Keratinocyte (primary cell): ENCODE results near the gene DAPK1. TPM values are rescaled to one million over a fixed set of nuclear protein-coding genes. Genes with fewer than 3 reads are reported as not detected.

Experiments
- DNase-seq: peaks from one replicate; pipeline ENCODE4 v3.0.0-alpha.2; 2011; ENCODE audit warnings: low read depth, missing footprints, low spot score
- FAIRE-seq: peaks from 2 replicates; lab custom pipeline; 2011; peaks lifted over from hg19 to GRCh38; lab: Jason Lieb, UNC
- H2AFZ ChIP-seq: 2 replicates; pipeline ENCODE4 v1.6.0; 2012; ENCODE audit warnings: low read length, control low read depth, inconsistent platforms; ENCODE audit not compliant: control insufficient read depth
- H3K27ac ChIP-seq: 2 replicates; pipeline ENCODE4 v1.5.1; 2011; ENCODE audit warnings: low read length; ENCODE audit not compliant: control insufficient read depth, insufficient read depth
- H3K27me3 ChIP-seq: 3 replicates; pipeline ENCODE4 v1.6.0; 2011; ENCODE audit warnings: low read length; ENCODE audit not compliant: control insufficient read depth, insufficient read depth; ENCODE audit errors: extremely low read depth
- H3K36me3 ChIP-seq, 2 experiments: 2 replicates in 1 of 2; 3 replicates in 1 of 2; pipeline ENCODE4 v1.5.1; 2011; ENCODE audit warnings: low read length in 2 of 2, mild to moderate bottlenecking in 1 of 2; ENCODE audit not compliant: control insufficient read depth in 2 of 2, insufficient read depth in 2 of 2; ENCODE audit errors: extremely low read depth in 1 of 2
- H3K4me1 ChIP-seq: 3 replicates; pipeline ENCODE4 v1.5.1; 2011; ENCODE audit warnings: low read length; ENCODE audit not compliant: control insufficient read depth, insufficient read depth; ENCODE audit errors: extremely low read depth
- H3K4me2 ChIP-seq: 3 replicates; pipeline ENCODE4 v1.6.0; 2011; ENCODE audit warnings: low read depth, low read length; ENCODE audit not compliant: control insufficient read depth, insufficient read depth; ENCODE audit errors: extremely low read depth
- H3K4me3 ChIP-seq, 3 experiments: fragments of 200-600 bp in 1 of 3; sonication (generic) in 1 of 3; 2 replicates in 2 of 3; 3 replicates in 1 of 3; pipeline ENCODE4 v1.5.1; 2011 to 2016; ENCODE audit warnings: low read length in 3 of 3, mild to moderate bottlenecking in 3 of 3, control low read depth in 2 of 3, inconsistent platforms in 1 of 3, low read depth in 1 of 3, mixed read lengths in 1 of 3, mixed run types in 1 of 3, moderate library complexity in 1 of 3; ENCODE audit not compliant: control insufficient read depth in 2 of 3, insufficient read depth in 2 of 3; ENCODE audit errors: extremely low read depth in 1 of 3
- H3K79me2 ChIP-seq: 2 replicates; pipeline ENCODE4 v1.6.0; 2012; ENCODE audit warnings: low read length; ENCODE audit not compliant: control insufficient read depth, insufficient read depth
- H3K9ac ChIP-seq: 3 replicates; pipeline ENCODE4 v1.6.0; 2011; ENCODE audit warnings: low read length; ENCODE audit not compliant: control insufficient read depth, insufficient read depth; ENCODE audit errors: extremely low read depth
- H3K9me1 ChIP-seq: 3 replicates; pipeline ENCODE4 v1.6.0; 2011; ENCODE audit warnings: low read length; ENCODE audit not compliant: control insufficient read depth, insufficient read depth; ENCODE audit errors: extremely low read depth
- H3K9me3 ChIP-seq: 2 replicates; pipeline ENCODE4 v1.5.1; 2012; ENCODE audit warnings: low read depth, low read length; ENCODE audit not compliant: control insufficient read depth
- H4K20me1 ChIP-seq: 3 replicates; pipeline ENCODE4 v1.6.0; 2011; ENCODE audit warnings: low read length; ENCODE audit not compliant: control insufficient read depth, insufficient read depth; ENCODE audit errors: extremely low read depth
- CTCF ChIP-seq, 3 experiments: IDR thresholded peaks in 1 of 3; conservative IDR thresholded peaks in 1 of 3; optimal IDR thresholded peaks in 1 of 3; 2 replicates in 2 of 3; 3 replicates in 1 of 3; pipeline versions ENCODE3 to v1.5.1; 2011; ENCODE audit warnings: low read length in 3 of 3, mild to moderate bottlenecking in 3 of 3, moderate library complexity in 2 of 3, control low read depth in 1 of 3, inconsistent platforms in 1 of 3; ENCODE audit not compliant: insufficient read depth in 2 of 3; ENCODE audit errors: extremely low read depth in 1 of 3
- EZH2 ChIP-seq: IDR thresholded peaks from one replicate; pipeline ENCODE4 v1.6.1; 2012; ENCODE audit warnings: inconsistent platforms, mild to moderate bottlenecking, low read length, moderate library complexity
- dilution Hi-C: fragments of 300-500 bp; cut with MboI; formaldehyde crosslinking; loops from one replicate; pipeline ENCODE4 v1.7.0; 2020; ENCODE audit warnings: low sequenced_read_pairs; ENCODE audit not compliant: extremely low pct_ligation_motif_present
- polyA plus RNA-seq, 5 experiments: library from polyadenylated mRNA; depleted of rRNA in 3 of 5; stranded (reverse) in 3 of 5; stranded (forward) in 1 of 5; unstranded in 1 of 5; fragments of >200 nt; gene quantifications; 1 replicate in 1 of 5; 2 replicates in 3 of 5; 3 replicates in 1 of 5; pipeline versions ENCODE4 v1.2.1 to v1.2.3, GENCODE V29; 2011 to 2012; ENCODE audit warnings: missing spikeins in 2 of 5, low read depth in 1 of 5, low replicate concordance in 1 of 5

DAPK1 gene
- polyA plus RNA-seq, 1 donor (not counting 4 experiments of a cell fraction or from before 2014, with no cell fraction given) = 2.8 TPM

- DNase-seq (no peak), FAIRE-seq (no peak)
- H3K9me1 ChIP-seq = no peaks in the 10 kb centered on the region
- dilution Hi-C loops = loop anchor here (25.0 kb wide), 1 partner anchor 97 kb away; no protein-coding TSS in a partner anchor
- H3K4me2 ChIP-seq = no peak overlapping the region
- no peak overlapping the region for H3K27ac ChIP-seq
- H3K4me3 ChIP-seq = no peak overlapping the region
- H3K9me3 ChIP-seq = no peaks in the 10 kb centered on the region
- no peak overlapping the region for H2AFZ ChIP-seq
- no peaks in the 10 kb centered on the region for H3K36me3 ChIP-seq
- no peaks in the 10 kb centered on the region for H3K79me2 ChIP-seq
- H3K9ac ChIP-seq = no peak overlapping the region
- no peaks in the 10 kb centered on the region for H4K20me1 ChIP-seq
- TF ChIP-seq EZH2 = no peak
- H3K27me3 ChIP-seq = no peaks in the 10 kb centered on the region
- peaks cover 31% of the 10 kb centered on the region for H3K4me1 ChIP-seq
These were observed 217.2 kb downstream of the DAPK1 start for GRCh38 chr9:87714819-87715218.

- Histone ChIP-seq H3K36me3 (no peaks in the 10 kb centered on the region), H3K9ac (no peak overlapping the region), H3K27me3 (no peaks in the 10 kb centered on the region), H3K4me3 (no peak overlapping the region), H3K9me3 (no peaks in the 10 kb centered on the region), H3K4me2 (no peak overlapping the region), H3K4me1 (peaks cover 31% of the 10 kb centered on the region), H2AFZ (no peak overlapping the region), H4K20me1 (no peaks in the 10 kb centered on the region), H3K79me2 (no peaks in the 10 kb centered on the region), H3K27ac (no peak overlapping the region), H3K9me1 (no peaks in the 10 kb centered on the region)
- FAIRE-seq (no peak), DNase-seq (no peak)
- dilution Hi-C loops = loop anchor here (25.0 kb wide), 1 partner anchor 96 kb away; no protein-coding TSS in a partner anchor
- TF ChIP-seq EZH2 (no peak), CTCF (optimal IDR thresholded peaks at IDR 0.05 in 1 of 3, IDR thresholded peaks at IDR 0.05 in 1 of 3, conservative IDR thresholded peaks at IDR 0.05 in 1 of 3; ENCODE audit: extremely low read depth in 1 of 3, insufficient read depth in 2 of 3, low read length in 3 of 3) (no peak)
These were observed 218.5 kb downstream of the DAPK1 start for GRCh38 chr9:87716141-87716540.

GRCh38 chr9:87717456-87717855, 219.8 kb downstream of the DAPK1 start:
- dilution Hi-C loops = loop anchor here (25.0 kb wide), 1 partner anchor 95 kb away; no protein-coding TSS in a partner anchor
- H3K27me3 ChIP-seq = no peaks in the 10 kb centered on the region
- no peak overlapping the region for H3K4me3 ChIP-seq
- H3K4me2 ChIP-seq = no peak overlapping the region
- H3K36me3 ChIP-seq = no peaks in the 10 kb centered on the region
- H3K9me3 ChIP-seq = no peaks in the 10 kb centered on the region
- no peaks in the 10 kb centered on the region for H4K20me1 ChIP-seq
- no peaks in the 10 kb centered on the region for H3K79me2 ChIP-seq
- DNase-seq (no peak), FAIRE-seq (no peak)
- H3K9me1 ChIP-seq = no peaks in the 10 kb centered on the region
- TF ChIP-seq EZH2 = no peak
- no peak for TF ChIP-seq CTCF (optimal IDR thresholded peaks at IDR 0.05 in 1 of 3, IDR thresholded peaks at IDR 0.05 in 1 of 3, conservative IDR thresholded peaks at IDR 0.05 in 1 of 3; ENCODE audit: extremely low read depth in 1 of 3, insufficient read depth in 2 of 3, low read length in 3 of 3)
- peaks cover 22% of the 10 kb centered on the region for H3K4me1 ChIP-seq
- no peak overlapping the region for H2AFZ ChIP-seq
- H3K9ac ChIP-seq = no peak overlapping the region
- H3K27ac ChIP-seq = no peak overlapping the region
